Astrocyte (in vitro differentiated cells and primary cell): ENCODE results near the gene PPIL4.

ENCODE experiments used
- EZH2 ChIP-seq: IDR thresholded peaks from 2 replicates; pipeline ENCODE4 v1.6.1; 2012; ENCODE audit warnings: mild to moderate bottlenecking, low read length, inconsistent platforms; ENCODE audit not compliant: insufficient read depth
- TF ChIP-seq, protein P1 (sequence below): IDR thresholded peaks from 2 replicates; pipeline ENCODE4 v1.5.1; 2011; ENCODE audit warnings: low read depth, mild to moderate bottlenecking, inconsistent platforms, low read length, moderate library complexity; ENCODE audit not compliant: insufficient read depth

DNA sequence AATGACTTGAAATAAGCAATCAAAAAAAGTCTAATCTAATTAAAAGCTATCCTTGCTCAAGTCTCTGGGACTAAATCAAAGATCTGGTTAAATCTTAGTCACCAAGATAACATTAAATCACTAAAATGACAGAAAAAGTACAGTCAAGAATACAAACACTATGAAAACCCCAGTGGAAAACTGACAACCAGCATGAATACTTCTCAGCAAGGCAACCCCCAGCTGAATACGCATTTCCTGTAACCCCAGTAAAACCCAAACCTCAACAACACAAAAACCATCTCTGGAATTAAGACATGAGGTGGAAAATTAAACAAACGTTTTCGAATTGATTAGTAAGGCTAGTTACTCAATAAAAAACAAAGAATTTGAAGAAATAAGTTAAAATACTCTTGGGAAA lies 37.4 kb downstream of the PPIL4 start:
- TF ChIP-seq, protein P1, sequence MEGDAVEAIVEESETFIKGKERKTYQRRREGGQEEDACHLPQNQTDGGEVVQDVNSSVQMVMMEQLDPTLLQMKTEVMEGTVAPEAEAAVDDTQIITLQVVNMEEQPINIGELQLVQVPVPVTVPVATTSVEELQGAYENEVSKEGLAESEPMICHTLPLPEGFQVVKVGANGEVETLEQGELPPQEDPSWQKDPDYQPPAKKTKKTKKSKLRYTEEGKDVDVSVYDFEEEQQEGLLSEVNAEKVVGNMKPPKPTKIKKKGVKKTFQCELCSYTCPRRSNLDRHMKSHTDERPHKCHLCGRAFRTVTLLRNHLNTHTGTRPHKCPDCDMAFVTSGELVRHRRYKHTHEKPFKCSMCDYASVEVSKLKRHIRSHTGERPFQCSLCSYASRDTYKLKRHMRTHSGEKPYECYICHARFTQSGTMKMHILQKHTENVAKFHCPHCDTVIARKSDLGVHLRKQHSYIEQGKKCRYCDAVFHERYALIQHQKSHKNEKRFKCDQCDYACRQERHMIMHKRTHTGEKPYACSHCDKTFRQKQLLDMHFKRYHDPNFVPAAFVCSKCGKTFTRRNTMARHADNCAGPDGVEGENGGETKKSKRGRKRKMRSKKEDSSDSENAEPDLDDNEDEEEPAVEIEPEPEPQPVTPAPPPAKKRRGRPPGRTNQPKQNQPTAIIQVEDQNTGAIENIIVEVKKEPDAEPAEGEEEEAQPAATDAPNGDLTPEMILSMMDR = no peak
- TF ChIP-seq EZH2 = no peak
